Neural cell (in vitro differentiated cells): ENCODE results near the gene ARF1.

Experiments used
- EP300 ChIP-seq: fragments of 450-650 bp; conservative IDR thresholded peaks from 2 replicates; pipeline ENCODE4 v1.6.1; 2014; ENCODE audit warnings: antibody characterized with exemption, mild to moderate bottlenecking, moderate library complexity; ENCODE audit not compliant: poor library complexity, severe bottlenecking
- EZH2 ChIP-seq: fragments of 200-600, 300-800 bp; shearing (Covaris generic), sonication (generic); IDR thresholded peaks from 2 replicates; pipeline ENCODE4 v1.6.1; 2014; ENCODE audit warnings: antibody characterized with exemption, low read length, borderline replicate concordance, mild to moderate bottlenecking; ENCODE audit not compliant: insufficient read depth, poor library complexity, severe bottlenecking
- MXI1 ChIP-seq: fragments of 450-650 bp; conservative IDR thresholded peaks from 2 replicates; pipeline ENCODE4 v1.6.1; 2014; ENCODE audit warnings: antibody characterized with exemption, mild to moderate bottlenecking; ENCODE audit not compliant: poor library complexity, severe bottlenecking
- POLR2AphosphoS5 ChIP-seq: IDR thresholded peaks from 2 replicates; pipeline ENCODE4 v1.6.1; 2012
- RAD21 ChIP-seq: fragments of 450-650 bp; conservative IDR thresholded peaks from 2 replicates; pipeline ENCODE4 v1.6.1; 2014; ENCODE audit warnings: antibody characterized with exemption, mild to moderate bottlenecking, moderate library complexity
- SMC3 ChIP-seq: fragments of 450-650 bp; conservative IDR thresholded peaks from 2 replicates; pipeline ENCODE4 v1.6.1; 2014; ENCODE audit warnings: antibody characterized with exemption, mild to moderate bottlenecking, moderate library complexity; ENCODE audit not compliant: poor library complexity
- TAF1 ChIP-seq: IDR thresholded peaks from 2 replicates; pipeline ENCODE4 v1.6.1; 2012; ENCODE audit warnings: low read depth
- TF ChIP-seq, protein P1 (sequence below): fragments of 450-650 bp; IDR thresholded peaks from 2 replicates; pipeline ENCODE4 v1.5.1; 2014; ENCODE audit warnings: antibody characterized with exemption, mild to moderate bottlenecking, moderate library complexity; ENCODE audit not compliant: poor library complexity, severe bottlenecking
- TF ChIP-seq, protein P2 (sequence below): IDR thresholded peaks from 2 replicates; pipeline ENCODE4 v1.6.1; 2012; ENCODE audit warnings: borderline replicate concordance

DNA sequence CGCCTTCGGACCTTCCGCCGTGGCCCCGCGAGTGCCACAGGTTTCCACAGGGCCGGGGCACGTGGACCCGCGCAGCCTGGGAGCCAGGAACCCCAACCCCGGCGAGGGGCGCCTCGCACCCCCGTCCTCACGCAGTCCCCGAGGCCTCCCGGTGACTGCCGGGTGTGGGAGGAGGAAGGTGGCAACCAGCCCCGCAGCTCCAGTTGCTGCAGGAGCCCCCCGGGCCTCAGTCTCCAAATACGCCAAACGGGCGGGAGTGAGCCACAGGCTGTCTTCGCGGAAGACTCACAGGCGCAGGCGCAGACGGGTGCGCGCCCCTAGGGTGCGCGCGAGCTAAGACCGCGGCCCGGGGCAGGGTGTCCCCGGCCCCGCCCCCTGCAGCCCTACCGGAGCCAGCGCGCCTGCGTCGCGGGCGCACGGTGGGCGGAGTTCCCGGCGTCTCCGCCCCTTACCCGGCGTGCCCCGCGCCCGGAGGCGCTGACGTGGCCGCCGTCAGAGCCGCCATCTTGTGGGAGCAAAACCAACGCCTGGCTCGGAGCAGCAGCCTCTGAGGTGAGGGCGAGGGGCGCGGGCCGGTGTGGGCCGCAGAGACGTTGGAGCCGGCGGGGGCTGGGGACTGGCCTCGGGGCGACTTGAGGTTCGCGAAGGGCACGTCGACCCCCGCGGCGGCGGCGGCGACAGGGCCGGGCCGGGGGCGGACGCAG is at the start of gene ARF1:
- TF ChIP-seq POLR2AphosphoS5: peak; percentile 99
- TF ChIP-seq, protein P1, sequence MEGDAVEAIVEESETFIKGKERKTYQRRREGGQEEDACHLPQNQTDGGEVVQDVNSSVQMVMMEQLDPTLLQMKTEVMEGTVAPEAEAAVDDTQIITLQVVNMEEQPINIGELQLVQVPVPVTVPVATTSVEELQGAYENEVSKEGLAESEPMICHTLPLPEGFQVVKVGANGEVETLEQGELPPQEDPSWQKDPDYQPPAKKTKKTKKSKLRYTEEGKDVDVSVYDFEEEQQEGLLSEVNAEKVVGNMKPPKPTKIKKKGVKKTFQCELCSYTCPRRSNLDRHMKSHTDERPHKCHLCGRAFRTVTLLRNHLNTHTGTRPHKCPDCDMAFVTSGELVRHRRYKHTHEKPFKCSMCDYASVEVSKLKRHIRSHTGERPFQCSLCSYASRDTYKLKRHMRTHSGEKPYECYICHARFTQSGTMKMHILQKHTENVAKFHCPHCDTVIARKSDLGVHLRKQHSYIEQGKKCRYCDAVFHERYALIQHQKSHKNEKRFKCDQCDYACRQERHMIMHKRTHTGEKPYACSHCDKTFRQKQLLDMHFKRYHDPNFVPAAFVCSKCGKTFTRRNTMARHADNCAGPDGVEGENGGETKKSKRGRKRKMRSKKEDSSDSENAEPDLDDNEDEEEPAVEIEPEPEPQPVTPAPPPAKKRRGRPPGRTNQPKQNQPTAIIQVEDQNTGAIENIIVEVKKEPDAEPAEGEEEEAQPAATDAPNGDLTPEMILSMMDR: peak; percentile 29
- TF ChIP-seq, protein P2, sequence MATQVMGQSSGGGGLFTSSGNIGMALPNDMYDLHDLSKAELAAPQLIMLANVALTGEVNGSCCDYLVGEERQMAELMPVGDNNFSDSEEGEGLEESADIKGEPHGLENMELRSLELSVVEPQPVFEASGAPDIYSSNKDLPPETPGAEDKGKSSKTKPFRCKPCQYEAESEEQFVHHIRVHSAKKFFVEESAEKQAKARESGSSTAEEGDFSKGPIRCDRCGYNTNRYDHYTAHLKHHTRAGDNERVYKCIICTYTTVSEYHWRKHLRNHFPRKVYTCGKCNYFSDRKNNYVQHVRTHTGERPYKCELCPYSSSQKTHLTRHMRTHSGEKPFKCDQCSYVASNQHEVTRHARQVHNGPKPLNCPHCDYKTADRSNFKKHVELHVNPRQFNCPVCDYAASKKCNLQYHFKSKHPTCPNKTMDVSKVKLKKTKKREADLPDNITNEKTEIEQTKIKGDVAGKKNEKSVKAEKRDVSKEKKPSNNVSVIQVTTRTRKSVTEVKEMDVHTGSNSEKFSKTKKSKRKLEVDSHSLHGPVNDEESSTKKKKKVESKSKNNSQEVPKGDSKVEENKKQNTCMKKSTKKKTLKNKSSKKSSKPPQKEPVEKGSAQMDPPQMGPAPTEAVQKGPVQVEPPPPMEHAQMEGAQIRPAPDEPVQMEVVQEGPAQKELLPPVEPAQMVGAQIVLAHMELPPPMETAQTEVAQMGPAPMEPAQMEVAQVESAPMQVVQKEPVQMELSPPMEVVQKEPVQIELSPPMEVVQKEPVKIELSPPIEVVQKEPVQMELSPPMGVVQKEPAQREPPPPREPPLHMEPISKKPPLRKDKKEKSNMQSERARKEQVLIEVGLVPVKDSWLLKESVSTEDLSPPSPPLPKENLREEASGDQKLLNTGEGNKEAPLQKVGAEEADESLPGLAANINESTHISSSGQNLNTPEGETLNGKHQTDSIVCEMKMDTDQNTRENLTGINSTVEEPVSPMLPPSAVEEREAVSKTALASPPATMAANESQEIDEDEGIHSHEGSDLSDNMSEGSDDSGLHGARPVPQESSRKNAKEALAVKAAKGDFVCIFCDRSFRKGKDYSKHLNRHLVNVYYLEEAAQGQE: peak; percentile 68
- no peak for TF ChIP-seq EZH2
- TF ChIP-seq EP300: no peak
- TF ChIP-seq TAF1: peak; percentile 89
- TF ChIP-seq SMC3: peak; percentile 26
- no peak for TF ChIP-seq RAD21
- TF ChIP-seq MXI1: peak; percentile 68
